NCI-H69 (cell line): ENCODE data around the gene JPH2.

ENCODE experiments used
- DNase-seq: peaks from one replicate; lab custom pipeline; 2025; lab: John Stamatoyannopoulos, UW

Gene JPH2

GRCh38 chr20:44075191-44075949, 111.6 kb downstream of the JPH2 start:
- DNase-seq = no peak

GRCh38 chr20:44074252-44075151, 112.5 kb downstream of the JPH2 start:
- DNase-seq = no peak

DNA sequence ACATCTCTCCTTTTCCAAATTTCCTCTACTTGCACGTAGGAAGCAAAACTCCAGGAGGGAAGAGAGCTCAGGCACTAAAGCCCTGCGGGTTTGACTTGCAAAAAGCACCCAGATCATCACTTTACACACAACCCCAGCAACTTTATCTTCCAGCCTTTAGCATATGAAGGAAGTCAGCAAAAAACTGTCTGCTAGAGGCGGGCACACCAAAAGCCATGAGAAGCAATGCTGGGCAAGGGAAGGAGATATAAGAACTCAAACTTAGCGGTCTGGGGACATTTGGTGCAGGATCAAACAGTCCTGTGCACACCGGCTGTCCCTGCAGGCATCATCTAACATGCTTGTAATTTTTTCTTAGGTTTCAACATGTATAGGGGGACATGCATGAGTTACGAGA, 113.3 kb downstream of the JPH2 start:
- DNase-seq = no peak

- DNase-seq = no peak
These were observed 113.8 kb downstream of the JPH2 start for GRCh38 chr20:44073011-44073674.

GRCh38 chr20:44072384-44072783, 114.6 kb downstream of the JPH2 start:
- DNase-seq = no peak

- no peak for DNase-seq
These were observed 115.4 kb downstream of the JPH2 start for GRCh38 chr20:44071526-44072111.

DNA sequence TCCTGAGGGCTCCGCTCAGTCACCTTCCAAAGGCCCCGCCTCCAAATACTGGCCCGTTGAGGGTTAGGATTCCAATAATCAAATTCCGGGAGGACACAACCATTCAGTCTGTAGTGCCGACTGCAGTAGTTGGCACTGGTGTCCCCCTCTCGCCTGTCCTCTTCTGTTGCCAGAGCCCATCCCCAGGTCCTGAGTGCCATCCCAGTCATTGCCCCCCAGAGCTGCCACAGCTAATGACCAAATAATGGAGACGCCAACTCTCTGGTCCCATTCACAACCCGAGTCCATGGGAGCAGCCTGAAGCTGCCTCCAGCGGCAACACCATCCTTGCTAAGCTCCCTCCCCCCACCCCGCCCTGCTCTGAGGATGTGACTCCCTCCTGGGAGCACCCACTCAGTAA, 115.9 kb downstream of the JPH2 start:
- no peak for DNase-seq

DNA sequence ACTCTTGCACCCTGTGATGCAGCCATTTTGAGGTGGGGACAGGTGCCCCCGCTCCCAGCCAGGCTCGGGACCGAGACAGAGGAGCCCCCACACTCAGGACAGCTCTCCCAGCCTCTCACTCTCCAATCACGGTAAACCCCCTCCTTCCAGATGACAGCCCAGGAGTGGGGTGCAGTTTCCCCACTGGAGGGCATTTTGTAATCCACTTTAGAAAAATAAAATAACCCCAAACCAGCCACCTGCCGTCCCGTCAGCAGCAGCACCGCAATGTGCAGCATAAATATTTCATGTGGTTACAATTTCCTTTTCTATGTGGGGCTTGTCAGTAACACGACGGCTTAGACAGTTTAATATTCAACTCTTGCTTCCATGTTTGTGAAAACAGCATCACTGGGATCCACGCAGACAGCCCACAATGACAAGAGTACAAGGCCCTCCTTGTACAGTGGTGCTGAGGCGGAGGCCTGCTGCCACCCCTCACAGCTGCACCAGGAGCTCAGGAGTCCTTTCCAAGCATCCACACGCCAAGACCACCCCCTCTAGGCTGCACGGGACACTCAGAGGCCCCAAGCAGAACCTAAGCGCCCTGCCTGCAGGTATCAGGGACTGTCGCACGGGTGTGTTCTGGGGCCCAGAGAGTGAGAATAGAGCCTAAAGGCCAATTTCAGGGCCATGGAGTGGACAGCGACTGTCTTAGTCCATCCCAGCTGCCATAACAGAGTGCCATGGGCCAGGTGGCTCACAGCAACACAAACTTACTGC, 116.7 kb downstream of the JPH2 start:
- no peak for DNase-seq

DNA sequence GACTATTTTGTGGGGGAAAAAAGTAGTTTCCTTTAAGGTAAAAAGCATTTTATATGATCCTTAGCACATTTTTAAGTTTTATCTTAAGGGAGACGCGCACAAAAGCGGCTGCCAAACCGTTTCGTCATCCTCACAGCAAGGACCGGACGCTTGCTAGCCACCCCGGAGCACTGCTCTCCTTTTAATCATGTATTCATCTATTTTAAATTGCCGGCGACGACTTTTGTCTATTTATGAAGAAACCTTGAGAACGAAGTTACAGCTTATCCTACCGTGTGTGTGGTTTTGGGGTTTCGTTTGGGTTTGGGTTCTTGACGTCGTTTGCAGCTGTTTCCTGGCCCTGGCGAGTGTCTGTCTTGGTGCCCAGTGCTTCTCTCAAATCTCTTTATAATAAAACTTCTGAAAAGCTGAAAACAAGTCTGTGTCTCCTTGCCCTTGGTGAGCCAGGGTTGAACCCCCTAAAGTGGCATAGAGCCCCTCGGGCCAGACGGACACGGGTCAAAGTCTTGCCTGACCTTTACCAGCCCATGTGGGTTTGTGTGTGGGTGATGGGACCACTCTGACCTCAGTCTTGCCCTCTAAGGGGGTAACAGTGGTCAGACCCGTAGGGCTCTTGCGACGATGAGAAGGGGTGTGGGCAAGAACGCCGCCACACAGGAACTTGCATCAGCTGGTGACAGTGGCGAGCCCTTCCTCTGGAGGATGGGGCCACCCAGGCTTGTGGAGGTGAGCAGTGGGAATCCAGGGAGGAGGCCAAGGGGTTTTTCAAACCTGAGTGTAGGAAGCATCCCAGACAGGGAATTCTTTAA, 117.6 kb downstream of the JPH2 start:
- DNase-seq = no peak

GRCh38 chr20:44068316-44069201, 118.4 kb downstream of the JPH2 start:
- no peak for DNase-seq

DNA sequence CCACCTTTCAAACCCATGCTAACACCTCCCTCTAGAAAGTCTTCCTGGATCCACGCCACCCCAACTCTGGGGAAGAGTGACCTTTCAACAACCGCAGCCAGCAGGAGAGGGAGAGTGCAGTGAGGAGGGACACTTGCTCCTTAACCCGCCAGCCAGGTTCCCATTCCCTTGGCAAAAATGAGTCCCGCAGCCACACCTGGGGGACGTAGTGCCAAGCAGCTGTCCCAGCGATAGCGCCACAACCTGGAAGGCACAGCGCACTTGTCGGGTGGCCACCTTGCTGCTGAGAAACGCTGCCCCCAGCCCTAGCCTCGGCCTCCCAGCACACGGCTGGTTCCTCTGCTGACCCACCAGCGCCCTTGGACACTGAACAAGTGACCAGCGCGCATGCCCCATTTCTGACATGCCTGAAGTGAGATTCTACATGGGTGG, 119.3 kb downstream of the JPH2 start:
- DNase-seq = no peak

DNA sequence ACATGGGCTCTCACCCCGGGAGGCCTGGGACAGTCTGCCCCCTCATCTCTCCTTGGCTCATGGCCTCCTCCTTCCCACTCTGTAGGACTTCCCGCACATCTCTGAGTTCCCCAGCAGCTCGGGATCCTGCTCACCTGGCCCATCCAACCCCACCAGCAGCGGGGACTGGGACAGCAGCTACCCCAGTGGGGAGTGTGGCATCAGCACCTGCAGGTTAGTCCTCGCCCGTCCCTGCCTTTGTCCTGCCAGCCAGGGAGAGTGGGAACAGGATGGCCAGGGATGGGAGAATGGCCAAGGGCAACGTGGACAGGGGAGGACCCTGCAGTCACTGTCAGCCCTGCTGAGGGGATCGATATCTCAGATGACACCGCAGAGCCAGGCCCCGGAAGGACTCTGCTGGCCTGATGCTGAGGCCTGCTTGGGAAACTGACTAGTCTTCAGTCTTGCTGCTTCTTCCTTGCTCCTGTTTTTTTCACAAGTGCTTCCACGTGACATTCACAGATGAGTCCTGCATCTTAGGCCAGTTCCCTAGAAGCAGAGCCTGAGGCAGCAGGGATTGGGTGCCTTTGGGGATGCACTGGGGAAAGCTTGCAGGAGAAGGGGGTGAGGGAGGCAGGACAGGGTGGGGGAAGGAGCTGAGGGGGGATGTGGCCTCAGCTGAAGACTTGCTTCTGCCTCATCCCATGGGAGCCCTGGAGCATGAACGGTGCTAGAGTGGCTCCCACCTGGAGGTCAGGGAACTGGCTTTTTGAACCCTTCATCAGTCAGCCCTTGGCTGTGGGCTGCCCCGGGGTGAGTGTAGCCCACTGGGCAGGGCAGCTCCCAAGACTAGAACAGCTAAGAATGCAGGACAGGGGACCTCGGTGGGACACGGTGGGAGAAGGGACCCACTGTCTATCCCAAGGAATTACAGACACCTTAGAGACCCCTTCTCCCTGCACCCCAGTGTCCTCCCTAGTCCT, 120.1 kb downstream of the JPH2 start:
- no peak for DNase-seq

DNA sequence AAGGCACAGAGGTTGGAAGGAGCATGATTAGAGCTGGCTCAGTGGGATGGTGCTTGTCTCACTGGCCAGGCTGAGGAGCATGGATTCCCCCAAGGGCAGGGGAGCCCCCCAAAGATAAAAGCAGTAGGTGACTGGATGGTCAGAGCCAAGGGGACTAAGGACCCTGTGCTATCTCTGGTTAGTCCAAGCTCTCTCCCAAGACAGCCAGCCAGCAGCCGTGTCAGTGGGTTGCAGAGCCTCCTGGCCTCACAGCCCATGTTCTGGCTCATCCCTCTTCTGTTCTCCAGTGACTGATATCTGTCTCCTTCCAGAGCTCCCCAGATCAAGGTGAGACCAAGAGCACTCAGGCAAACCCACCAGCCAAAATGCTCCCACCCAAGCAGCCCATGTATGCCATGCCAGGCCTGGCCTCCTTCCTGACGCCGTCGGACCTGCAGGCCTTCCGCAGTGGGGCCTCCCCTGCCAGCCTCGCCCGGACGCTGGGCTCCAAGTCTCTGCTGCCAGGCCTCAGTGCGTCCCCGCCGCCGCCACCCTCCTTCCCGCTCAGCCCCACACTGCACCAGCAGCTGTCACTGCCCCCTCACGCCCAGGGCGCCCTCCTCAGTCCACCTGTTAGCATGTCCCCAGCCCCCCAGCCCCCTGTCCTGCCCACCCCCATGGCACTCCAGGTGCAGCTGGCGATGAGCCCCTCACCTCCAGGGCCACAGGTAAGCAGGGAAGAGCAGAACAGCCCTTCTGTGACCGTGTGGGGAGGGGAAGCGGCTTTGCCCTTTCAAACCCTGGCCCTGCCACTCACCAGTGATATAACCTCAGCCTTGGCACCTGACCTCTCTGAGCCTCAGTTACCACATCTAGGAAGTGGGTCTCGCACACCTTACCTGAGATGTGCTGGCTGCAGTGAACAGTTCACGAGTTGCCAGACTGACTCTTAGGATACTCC, 121.3 kb downstream of the JPH2 start:
- no peak for DNase-seq

DNA sequence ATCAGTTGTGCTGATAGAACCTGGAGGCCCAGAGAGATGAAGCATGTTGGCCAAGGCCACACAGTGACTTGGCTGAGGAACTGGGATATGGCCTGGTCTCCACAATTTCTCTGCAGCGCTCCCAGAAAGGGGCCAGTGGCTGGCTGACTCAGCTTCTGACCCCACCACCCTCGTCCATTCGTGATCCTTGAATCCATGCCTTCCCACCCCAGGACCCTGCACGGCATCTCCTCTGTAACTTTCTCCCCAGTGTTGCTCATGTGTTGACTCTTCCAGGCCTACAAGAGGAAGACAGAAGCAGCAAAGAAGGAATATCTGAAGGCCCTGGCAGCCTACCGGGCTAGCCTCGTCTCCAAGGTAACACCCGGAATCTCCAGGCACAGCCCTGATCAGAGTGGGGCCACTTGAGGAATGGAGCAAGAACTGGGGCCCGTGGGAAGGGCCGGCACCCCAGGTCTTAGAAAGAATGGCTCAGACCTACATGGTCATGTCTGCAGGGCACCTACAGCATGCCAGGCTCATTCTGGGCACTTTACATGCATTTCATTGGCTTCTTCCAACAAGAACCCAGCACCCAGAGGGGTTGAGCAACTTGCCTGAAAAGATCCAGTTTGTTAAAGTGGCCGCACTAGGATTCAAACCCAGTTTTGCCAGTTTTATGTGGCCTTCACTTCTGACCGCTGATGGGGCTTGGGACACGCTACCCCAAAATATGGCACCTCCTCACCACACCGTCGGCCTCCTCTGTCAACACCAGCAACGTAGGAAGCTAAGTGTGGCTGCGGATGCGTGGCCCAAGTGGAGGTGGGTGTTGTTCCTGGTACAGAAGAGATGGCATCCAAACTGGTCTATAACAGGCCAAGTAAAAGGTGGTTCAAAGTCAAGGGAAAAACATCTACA, 122.2 kb downstream of the JPH2 start:
- no peak for DNase-seq
